ENCODE data around the gene GOLGB1. TPM values are rescaled to one million over a fixed set of nuclear protein-coding genes. Genes with fewer than 3 reads are reported as not detected.

GOLGB1 gene
- total and polyA plus RNA-seq, 2 of the 4 experiments (the other 2 are of a cell fraction), result 13.3 to 30.3 TPM

GRCh38 chr3:121781611-121782010, 32.1 kb upstream of the GOLGB1 start:
- Histone ChIP-seq H4K5ac (ENCODE audit: low read depth, low read length) (no peak overlapping the region), H2AK5ac (ENCODE audit: low read depth, low read length) (no peak overlapping the region), H3K14ac (replicated peaks; ENCODE audit: low read depth, low read length) (no peak overlapping the region), H3K23ac (ENCODE audit: low read depth, low read length) (no peak overlapping the region), H2BK15ac (ENCODE audit: low read depth, low read length) (no peak overlapping the region), H3K4me1 (ENCODE audit: control insufficient read depth, insufficient read depth, low read length) (no peaks in the 10 kb centered on the region), H3K18ac (ENCODE audit: low read depth, low read length) (no peak overlapping the region), H3K4me3 (ENCODE audit: insufficient read depth, low read depth, low read length) (no peak overlapping the region), H3K36me3 (ENCODE audit: control insufficient read depth, insufficient read depth, low read length) (peaks cover 5% of the 10 kb centered on the region), H3K56ac (ENCODE audit: extremely low read depth, insufficient read depth, low read length) (no peak overlapping the region), H4K20me1 (ENCODE audit: insufficient read depth, low read length) (no peaks in the 10 kb centered on the region), H3K27me3 (ENCODE audit: control insufficient read depth, insufficient read depth, low read length) (no peaks in the 10 kb centered on the region), H3K79me1 (ENCODE audit: low read depth in 1 of 2, low read length in 2 of 2) (no peaks in the 10 kb centered on the region), H2AFZ (replicated peaks; ENCODE audit: low read length, poor library complexity) (no peak overlapping the region), H4K8ac (ENCODE audit: low read depth in 2 of 2, low read length in 2 of 2) (no peak overlapping the region), H3K4ac (ENCODE audit: low read depth, low read length) (no peak overlapping the region), H2AK9ac (replicated peaks; ENCODE audit: low read depth, low read length, poor library complexity) (no peak overlapping the region), H3K27ac (ENCODE audit: insufficient read depth, low read length) (no peak overlapping the region), H2BK120ac (ENCODE audit: low read depth, low read length) (no peak overlapping the region), H4K91ac (ENCODE audit: insufficient read depth, low read depth, low read length) (no peak overlapping the region), H3K4me2 (ENCODE audit: low read depth, low read length) (no peak overlapping the region), H3K9me1 (ENCODE audit: insufficient read depth, low read length) (no peaks in the 10 kb centered on the region), H3K9ac (ENCODE audit: low read depth, low read length) (no peak overlapping the region), H2BK5ac (ENCODE audit: low read depth, low read length, poor library complexity, severe bottlenecking) (no peak overlapping the region), H2BK20ac (ENCODE audit: low read depth, low read length) (no peak overlapping the region), H3K9me3 (ENCODE audit: control insufficient read depth, insufficient read depth, low read length) (no peaks in the 10 kb centered on the region)
- POLR2A ChIA-PET (ENCODE audit: unreplicated experiment), result no interaction called here
- dilution Hi-C loops (cut with HindIII; ENCODE audit: low sequenced_read_pairs, unreplicated experiment) (no loop called here), in situ Hi-C loops (cut with MboI; ENCODE audit: low sequenced_read_pairs) (no loop called here), intact Hi-C loops (cut with micrococcal nuclease) (no loop called here)
- no CpG with 5 or more reads among the region's 7 CpGs for WGBS, 2 experiments (ENCODE audit: extremely low coverage in 2 of 2, insufficient read length in 1 of 2)
- no TSS peak for BruUV-seq (replicated peaks)
- TF ChIP-seq MAFK (IDR thresholded peaks at IDR 0.05; ENCODE audit: low read depth, low read length) (no peak), RFX5 (IDR thresholded peaks at IDR 0.05; ENCODE audit: low read depth, low read length) (no peak), NFE2L2 (IDR thresholded peaks at IDR 0.05; ENCODE audit: low read depth, low read length) (no peak), ELK1 (IDR thresholded peaks at IDR 0.05; ENCODE audit: borderline replicate concordance, low read depth, low read length) (no peak), CTCF (conservative IDR thresholded peaks at IDR 0.05; ENCODE audit: low read depth, low read length) (no peak), CHD1 (IDR thresholded peaks at IDR 0.05; ENCODE audit: low read depth, low read length) (no peak), RCOR1 (IDR thresholded peaks at IDR 0.05; ENCODE audit: insufficient replicate concordance, low read length) (no peak), MAZ (IDR thresholded peaks at IDR 0.05; ENCODE audit: borderline replicate concordance, low read depth, low read length) (no peak), BHLHE40 (IDR thresholded peaks at IDR 0.05; ENCODE audit: low read depth, low read length) (no peak), RAD21 (IDR thresholded peaks at IDR 0.05; ENCODE audit: low read length) (no peak), FOS (IDR thresholded peaks at IDR 0.05; ENCODE audit: low read depth, low read length) (no peak), POLR2A (IDR thresholded peaks at IDR 0.05; ENCODE audit: low read depth, low read length) (no peak), USF2 (IDR thresholded peaks at IDR 0.05; ENCODE audit: low read depth, low read length) (no peak), CEBPB (IDR thresholded peaks at IDR 0.05; ENCODE audit: low read depth, low read length) (no peak), SMC3 (IDR thresholded peaks at IDR 0.05; ENCODE audit: low read depth, low read length) (no peak), MXI1 (IDR thresholded peaks at IDR 0.05; ENCODE audit: borderline replicate concordance, low read depth, low read length) (no peak)
- DNase-seq (no peak), ATAC-seq (ENCODE audit: low read depth) (no peak)
- CTCF ChIA-PET, result no interaction called here
